Stimulated activated CD8-positive, alpha-beta memory T cell treated with anti-CD3 and anti-CD28 coated beads, Interleukin-7, amount 100 ng/mL, for 24 hours (primary cell): ENCODE results near the gene LLPH.

Experiments
- DNase-seq: peaks from one replicate; pipeline ENCODE4 v3.0.0-alpha.2; 2020; ENCODE audit warnings: low read depth

LLPH gene

GRCh38 chr12:66090157-66090556, 40.4 kb downstream of the LLPH start:
- DNase-seq: no peak

- peak; percentile 24 for DNase-seq
Measured at GRCh38 chr12:66087365-66087943, 43.1 kb downstream of the LLPH start.

GRCh38 chr12:66085998-66086397, 44.6 kb downstream of the LLPH start:
- DNase-seq: no peak

GRCh38 chr12:66085213-66085612, 45.3 kb downstream of the LLPH start:
- no peak for DNase-seq

GRCh38 chr12:66083766-66084165, 46.8 kb downstream of the LLPH start:
- no peak for DNase-seq

GRCh38 chr12:66082744-66083143, 47.8 kb downstream of the LLPH start:
- no peak for DNase-seq

- DNase-seq: no peak
Measured at GRCh38 chr12:66080791-66081190, 49.8 kb downstream of the LLPH start.

GRCh38 chr12:66077542-66077941, 53.0 kb downstream of the LLPH start:
- no peak for DNase-seq

- no peak for DNase-seq
Measured at GRCh38 chr12:66074561-66074960, 56.0 kb downstream of the LLPH start.

GRCh38 chr12:66072566-66072965, 58.0 kb downstream of the LLPH start:
- DNase-seq: no peak

GRCh38 chr12:66072135-66072534, 58.4 kb downstream of the LLPH start:
- DNase-seq: no peak

- no peak for DNase-seq
Measured at GRCh38 chr12:66071549-66071948, 59.0 kb downstream of the LLPH start.

- no peak for DNase-seq
Measured at GRCh38 chr12:66070378-66071120, 60.0 kb downstream of the LLPH start.

- DNase-seq: no peak
Measured at GRCh38 chr12:66066929-66067523, 63.5 kb downstream of the LLPH start.
